ENCODE measurements around the gene TMEM63A. TPM values are rescaled to one million over a fixed set of nuclear protein-coding genes. Genes with fewer than 3 reads are reported as not detected.

Gene TMEM63A
- total and polyA plus RNA-seq, 2 experiments from 2014 or later = 11.9 to 13.5 TPM

GRCh38 chr1:225885336-225885735 is 3.2 kb upstream of the TMEM63A start:
- in situ Hi-C loops (cut with MboI) = no loop called here
- no peaks in the 10 kb centered on the region for H4K20me1 ChIP-seq (ENCODE audit: insufficient read depth)
- H3K4me3 ChIP-seq = no peak overlapping the region
- no peak overlapping the region for H3K4me2 ChIP-seq (ENCODE audit: unreplicated experiment)
- no peaks in the 10 kb centered on the region for H3K27me3 ChIP-seq (replicated peaks; ENCODE audit: insufficient read depth)
- no peak for TF ChIP-seq EZH2phosphoT487 (IDR thresholded peaks at IDR 0.05; ENCODE audit: insufficient read depth, low read depth)
- no peak for TF ChIP-seq EZH2 (IDR thresholded peaks at IDR 0.05; ENCODE audit: insufficient read depth, poor library complexity, severe bottlenecking)
- no peak overlapping the region for H3K27ac ChIP-seq
- WGBS, 2 experiments (ENCODE audit: low coverage in 1 of 2, low lambda C conversion rate in 2 of 2, missing lambda C conversion rate in 2 of 2) = 75 to 82% methylated on average over 6 of the region's 6 CpGs
- peaks cover 4% of the 10 kb centered on the region; the same call in 1 of the 2 replicates for H3F3A ChIP-seq (ENCODE audit: insufficient read depth)
- no peak for DNase-seq
- no peak overlapping the region for H2AFZ ChIP-seq
- H3K4me1 ChIP-seq (ENCODE audit: insufficient read depth) = peaks cover 14% of the 10 kb centered on the region; the same call in 1 of the 2 replicates
- H3K79me2 ChIP-seq (ENCODE audit: insufficient read depth) = peaks cover 19% of the 10 kb centered on the region
- H3K9me3 ChIP-seq (ENCODE audit: low read depth) = no peaks in the 10 kb centered on the region
- no peak overlapping the region for H3K9ac ChIP-seq
- no peaks in the 10 kb centered on the region for H3K36me3 ChIP-seq (ENCODE audit: low read depth)
- no peaks in the 10 kb centered on the region for H3K9me2 ChIP-seq (ENCODE audit: insufficient read depth)

- Histone ChIP-seq H3K4me2 (ENCODE audit: unreplicated experiment) (peak overlapping the region; percentile 92), H3K36me3 (ENCODE audit: low read depth) (no peaks in the 10 kb centered on the region), H3K27ac (no peak overlapping the region), H4K20me1 (ENCODE audit: insufficient read depth) (no peaks in the 10 kb centered on the region), H3K9ac (peak overlapping the region; percentile 91), H3K27me3 (replicated peaks; ENCODE audit: insufficient read depth) (no peaks in the 10 kb centered on the region), H2AFZ (peak overlapping the region; percentile 91), H3K9me2 (ENCODE audit: insufficient read depth) (no peaks in the 10 kb centered on the region), H3K9me3 (ENCODE audit: low read depth) (no peaks in the 10 kb centered on the region), H3K4me1 (ENCODE audit: insufficient read depth) (peaks cover 14% of the 10 kb centered on the region; the same call in 1 of the 2 replicates), H3K4me3 (peak overlapping the region; percentile 89), H3K79me2 (ENCODE audit: insufficient read depth) (peaks cover 23% of the 10 kb centered on the region), H3F3A (ENCODE audit: insufficient read depth) (peaks cover 4% of the 10 kb centered on the region; the same call in 1 of the 2 replicates)
- in situ Hi-C loops (cut with MboI) = no loop called here
- 81 to 88% methylated on average over 10 to 11 of the region's 11 CpGs for WGBS, 2 experiments (ENCODE audit: low coverage in 1 of 2, low lambda C conversion rate in 2 of 2, missing lambda C conversion rate in 2 of 2)
- DNase-seq = no peak
- TF ChIP-seq EZH2 (IDR thresholded peaks at IDR 0.05; ENCODE audit: insufficient read depth, poor library complexity, severe bottlenecking) = no peak
- no peak for TF ChIP-seq EZH2phosphoT487 (IDR thresholded peaks at IDR 0.05; ENCODE audit: insufficient read depth, low read depth)
Measured at GRCh38 chr1:225883616-225884265, 1.6 kb upstream of the TMEM63A start.

GRCh38 chr1:225882694-225883615 is 775 bp upstream of the TMEM63A start:
- H3K4me1 ChIP-seq (ENCODE audit: insufficient read depth) = peaks cover 14% of the 10 kb centered on the region; the same call in 1 of the 2 replicates
- H3K9me3 ChIP-seq (ENCODE audit: low read depth) = no peaks in the 10 kb centered on the region
- in situ Hi-C loops (cut with MboI) = no loop called here
- H3K36me3 ChIP-seq (ENCODE audit: low read depth) = no peaks in the 10 kb centered on the region
- H3K9ac ChIP-seq = peak overlapping the region; percentile 91
- H2AFZ ChIP-seq = peak overlapping the region; percentile 91
- WGBS, 2 experiments (ENCODE audit: low coverage in 1 of 2, low lambda C conversion rate in 2 of 2, missing lambda C conversion rate in 2 of 2) = 1 to 2% methylated on average over 53 to 58 of the region's 63 CpGs
- peaks cover 4% of the 10 kb centered on the region; the same call in 1 of the 2 replicates for H3F3A ChIP-seq (ENCODE audit: insufficient read depth)
- no peaks in the 10 kb centered on the region for H3K27me3 ChIP-seq (replicated peaks; ENCODE audit: insufficient read depth)
- peak overlapping the region; percentile 89 for H3K4me3 ChIP-seq
- peak overlapping the region; percentile 28 for H3K27ac ChIP-seq
- no peaks in the 10 kb centered on the region for H4K20me1 ChIP-seq (ENCODE audit: insufficient read depth)
- TF ChIP-seq EZH2 (IDR thresholded peaks at IDR 0.05; ENCODE audit: insufficient read depth, poor library complexity, severe bottlenecking) (no peak), EZH2phosphoT487 (IDR thresholded peaks at IDR 0.05; ENCODE audit: insufficient read depth, low read depth) (no peak)
- H3K4me2 ChIP-seq (ENCODE audit: unreplicated experiment) = peak overlapping the region; percentile 92
- peak; percentile 77 for DNase-seq
- no peaks in the 10 kb centered on the region for H3K9me2 ChIP-seq (ENCODE audit: insufficient read depth)
- peaks cover 23% of the 10 kb centered on the region for H3K79me2 ChIP-seq (ENCODE audit: insufficient read depth)
